Skeletal muscle cell (primary cell): ENCODE results near the gene SHB.

Experiments
- DNase-seq: peaks from one replicate; pipeline ENCODE4 v3.0.0-alpha.2; 2010; ENCODE audit warnings: low read depth
- H3K4me3 ChIP-seq: 2 replicates; pipeline ENCODE4 v1.5.1; 2011; ENCODE audit warnings: low read depth, mild to moderate bottlenecking, control low read depth, low read length, moderate library complexity

SHB gene

GRCh38 chr9:38066197-38066913 is 2.7 kb downstream of the SHB start:
- no peak for DNase-seq
- peak overlapping the region; percentile 77 for H3K4me3 ChIP-seq

- H3K4me3 ChIP-seq = peak overlapping the region; percentile 77
- DNase-seq = no peak
Observed at GRCh38 chr9:38065369-38066075, 3.5 kb downstream of the SHB start.

- no peak for DNase-seq
- no peak overlapping the region for H3K4me3 ChIP-seq
Observed at GRCh38 chr9:38064842-38065368, 4.1 kb downstream of the SHB start.

- no peak overlapping the region for H3K4me3 ChIP-seq
- no peak for DNase-seq
Observed at GRCh38 chr9:38063363-38063707, 5.7 kb downstream of the SHB start.

- no peak overlapping the region for H3K4me3 ChIP-seq
- peak; percentile 45 for DNase-seq
Observed at GRCh38 chr9:38062498-38063362, 6.3 kb downstream of the SHB start.

- no peak overlapping the region for H3K4me3 ChIP-seq
- no peak for DNase-seq
Observed at GRCh38 chr9:38062106-38062497, 6.9 kb downstream of the SHB start.

GRCh38 chr9:38061326-38061977 is 7.6 kb downstream of the SHB start:
- H3K4me3 ChIP-seq = no peak overlapping the region
- DNase-seq = no peak

- H3K4me3 ChIP-seq = no peak overlapping the region
- no peak for DNase-seq
Observed at GRCh38 chr9:38060681-38061080, 8.3 kb downstream of the SHB start.

- no peak overlapping the region for H3K4me3 ChIP-seq
- no peak for DNase-seq
Observed at GRCh38 chr9:38059233-38059936, 9.6 kb downstream of the SHB start.

GRCh38 chr9:38058452-38059232 is 10.4 kb downstream of the SHB start:
- DNase-seq = no peak
- H3K4me3 ChIP-seq = no peak overlapping the region

- no peak overlapping the region for H3K4me3 ChIP-seq
Observed at GRCh38 chr9:38057416-38058195, 11.4 kb downstream of the SHB start.

GRCh38 chr9:38054653-38055052 is 14.4 kb downstream of the SHB start:
- no peak overlapping the region for H3K4me3 ChIP-seq
- no peak for DNase-seq

More at GRCh38 chr9:38057416-38058195, 11.4 kb downstream of the SHB start:
- no peak for DNase-seq

GRCh38 chr9:38053697-38054461 is 15.1 kb downstream of the SHB start:
- no peak overlapping the region for H3K4me3 ChIP-seq
- DNase-seq = no peak

GRCh38 chr9:38051780-38052546 is 17.1 kb downstream of the SHB start:
- no peak for DNase-seq

GRCh38 chr9:38048316-38048969 is 20.6 kb downstream of the SHB start:
- no peak for DNase-seq
- no peak overlapping the region for H3K4me3 ChIP-seq

More at GRCh38 chr9:38051780-38052546, 17.1 kb downstream of the SHB start:
- H3K4me3 ChIP-seq = no peak overlapping the region
